GM18861 (cell line): Measurements from ENCODE around the gene HORMAD2.

Experiments used
- ATAC-seq: cut with Tn5 transposase; IDR thresholded peaks from one replicate; pipeline ENCODE4 v1.9.1; 2021; ENCODE audit not compliant: unreplicated experiment

The HORMAD2 gene, protein sequence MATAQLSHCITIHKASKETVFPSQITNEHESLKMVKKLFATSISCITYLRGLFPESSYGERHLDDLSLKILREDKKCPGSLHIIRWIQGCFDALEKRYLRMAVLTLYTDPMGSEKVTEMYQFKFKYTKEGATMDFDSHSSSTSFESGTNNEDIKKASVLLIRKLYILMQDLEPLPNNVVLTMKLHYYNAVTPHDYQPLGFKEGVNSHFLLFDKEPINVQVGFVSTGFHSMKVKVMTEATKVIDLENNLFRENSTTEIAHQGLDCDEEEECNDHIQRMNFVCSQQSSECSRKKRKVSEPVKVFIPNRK

DNA sequence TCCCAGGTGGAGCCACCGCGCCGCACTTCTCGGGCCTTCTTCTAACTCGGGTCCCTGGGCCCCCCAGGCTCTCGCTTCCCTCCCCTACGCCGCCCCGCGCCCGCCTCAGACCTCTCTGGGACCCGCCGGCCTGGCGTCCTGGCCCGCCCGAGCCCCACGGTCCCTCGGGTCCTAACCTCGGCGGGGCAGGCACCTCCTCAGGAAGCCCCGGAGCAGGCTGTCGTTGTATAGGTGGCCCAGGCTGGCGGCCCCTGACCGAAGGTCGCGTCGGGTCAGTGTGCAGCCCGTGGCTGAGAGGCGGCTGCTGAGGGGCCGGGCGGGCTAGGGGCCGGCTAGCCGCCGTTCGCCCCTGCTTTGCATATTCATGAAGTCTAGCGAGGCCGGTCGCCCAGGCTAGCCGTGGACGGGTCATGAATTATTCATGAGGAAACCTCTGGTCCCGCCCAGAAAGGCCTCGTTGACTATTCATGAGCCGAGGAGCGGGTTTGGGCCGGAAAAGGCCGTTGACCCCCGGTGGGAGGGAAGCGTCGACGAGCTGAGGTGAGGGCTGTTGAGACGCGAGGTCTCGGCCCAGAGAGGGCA is at the start of gene HORMAD2:
TSS of gene HORMAD2 (plus strand) at position 513 of the 582 bp plus-strand sequence. CDS start 13,489 bp downstream, outside the sequence.
- ATAC-seq, result no peak

DNA sequence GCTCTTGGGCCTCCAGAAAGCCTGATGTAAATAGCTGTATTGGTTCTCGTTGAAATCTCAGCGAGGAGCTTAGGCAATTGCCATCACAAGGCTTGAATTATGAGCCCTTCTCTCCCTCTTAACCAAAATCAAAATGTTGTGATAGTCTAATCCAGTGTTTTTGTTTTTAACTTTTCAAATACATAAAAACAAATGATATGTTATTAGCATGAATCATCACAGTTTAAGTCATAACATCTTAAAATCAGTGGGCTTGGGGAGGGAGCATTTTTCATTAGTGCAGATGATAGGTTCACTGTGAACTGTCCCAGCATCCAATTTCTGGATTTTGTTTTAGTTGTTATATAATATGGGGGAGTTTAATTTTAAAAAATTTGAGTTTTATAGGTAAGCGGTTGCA is 48.9 kb upstream of the HORMAD2 start:
- ATAC-seq, result no peak

DNA sequence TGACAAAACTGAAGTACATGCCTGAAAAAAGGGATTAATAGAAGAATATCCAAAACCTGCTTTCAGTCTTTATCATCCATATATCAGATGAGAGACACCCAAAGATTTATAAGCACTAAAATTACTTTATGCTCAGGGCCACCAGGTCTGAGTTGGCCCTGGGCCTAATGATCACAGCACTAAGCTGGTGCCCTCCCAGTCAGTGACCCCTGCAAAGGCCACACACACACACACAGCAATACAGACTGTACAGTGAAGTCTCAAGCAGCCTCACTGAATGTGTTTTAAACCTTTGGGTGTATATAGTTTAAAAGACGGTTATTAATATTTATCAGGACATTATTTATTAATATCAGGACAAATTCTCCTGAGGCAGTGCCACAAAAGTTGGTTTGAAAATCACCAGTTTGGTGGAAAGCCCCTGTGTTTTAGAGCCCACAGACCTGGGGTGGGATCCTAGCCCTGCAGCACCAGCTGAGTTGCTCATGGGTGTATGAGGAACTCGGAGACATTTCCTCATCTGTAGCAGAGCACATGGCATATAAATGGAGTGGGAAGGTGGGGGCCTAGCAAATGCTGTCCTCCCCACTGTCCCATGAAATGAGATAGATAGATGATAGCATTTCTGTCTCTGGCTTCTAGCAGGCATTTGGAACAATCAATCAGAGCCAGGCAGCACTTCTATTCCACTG is 48.4 kb upstream of the HORMAD2 start:
- no peak for ATAC-seq

DNA sequence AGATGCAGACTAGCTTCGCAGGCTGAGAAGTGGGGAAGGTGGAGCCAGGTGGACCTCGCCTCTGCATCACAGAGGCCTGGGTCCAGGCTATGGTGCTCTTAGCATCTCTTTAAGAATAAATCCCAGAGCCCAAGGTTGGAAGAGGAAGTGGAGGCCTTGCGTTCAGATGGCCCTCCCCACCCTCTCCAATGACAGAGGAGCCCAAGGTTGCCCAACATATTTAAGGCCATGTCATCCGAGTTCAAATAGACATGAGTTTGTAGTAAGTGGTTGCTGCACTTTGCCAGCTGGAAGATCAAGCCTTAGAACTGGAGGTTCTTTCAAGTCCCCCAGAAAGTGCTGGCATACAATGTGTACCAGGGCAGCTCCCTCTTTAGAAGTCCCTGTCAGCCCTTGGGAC is 47.1 kb upstream of the HORMAD2 start:
- ATAC-seq, result no peak

DNA sequence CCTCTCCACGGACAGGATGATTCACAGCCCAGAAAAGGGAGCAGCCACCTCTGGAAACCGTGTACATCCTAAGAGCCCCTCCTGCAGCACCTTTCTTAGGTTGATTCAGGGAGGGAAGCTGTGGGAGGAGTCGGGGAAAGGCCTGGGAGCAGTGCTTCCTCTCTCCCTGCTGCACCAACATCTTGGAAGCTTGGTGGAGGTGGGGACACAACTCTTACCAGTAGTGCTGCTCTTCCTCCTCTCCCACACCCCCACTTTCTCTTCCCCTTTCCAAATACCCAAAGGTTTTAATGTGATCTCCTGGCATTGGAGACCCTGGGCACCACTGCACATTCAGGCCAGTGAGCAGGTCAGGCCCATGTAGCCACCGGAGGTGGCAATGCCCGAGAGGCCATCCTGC is 46.4 kb upstream of the HORMAD2 start:
- ATAC-seq, result no peak

DNA sequence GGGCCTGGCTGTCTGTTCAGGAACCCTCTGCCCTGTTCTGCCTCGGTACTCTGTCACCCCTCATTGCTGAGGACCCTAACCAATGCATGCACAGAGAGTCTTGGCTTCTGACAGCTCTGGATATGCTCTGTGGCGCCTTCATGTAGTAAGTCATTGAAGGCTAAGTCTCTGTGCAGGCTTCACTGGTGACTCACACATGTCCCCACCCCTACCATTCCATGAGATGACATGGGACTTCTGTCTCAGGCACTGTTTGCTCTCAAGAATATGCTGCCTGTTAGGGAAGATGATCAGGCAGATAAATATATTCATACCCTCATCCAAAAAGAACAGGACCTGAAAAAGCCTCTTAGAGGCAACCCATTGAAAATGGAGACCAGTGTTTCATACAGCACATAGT is 43.6 kb upstream of the HORMAD2 start:
- ATAC-seq, result no peak

DNA sequence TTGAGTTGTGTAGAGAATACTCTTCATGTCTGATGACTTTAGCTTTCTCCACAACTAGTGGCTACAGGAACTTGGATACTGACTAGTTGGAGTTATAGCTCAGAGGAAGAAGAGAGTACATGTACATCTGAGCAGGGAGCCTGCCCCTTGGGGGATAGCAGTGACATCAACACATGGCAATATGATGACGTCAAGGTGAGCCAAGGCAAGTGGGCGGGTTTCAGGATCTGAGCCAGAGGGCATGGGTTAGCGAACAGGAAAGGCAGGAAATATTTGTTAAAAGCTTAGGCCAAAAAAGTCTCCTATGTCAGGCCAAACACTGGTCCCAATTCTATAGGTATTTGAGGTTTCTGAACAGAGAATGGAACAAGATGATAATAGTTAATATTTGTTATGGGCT is 42.0 kb upstream of the HORMAD2 start:
- ATAC-seq, result no peak

DNA sequence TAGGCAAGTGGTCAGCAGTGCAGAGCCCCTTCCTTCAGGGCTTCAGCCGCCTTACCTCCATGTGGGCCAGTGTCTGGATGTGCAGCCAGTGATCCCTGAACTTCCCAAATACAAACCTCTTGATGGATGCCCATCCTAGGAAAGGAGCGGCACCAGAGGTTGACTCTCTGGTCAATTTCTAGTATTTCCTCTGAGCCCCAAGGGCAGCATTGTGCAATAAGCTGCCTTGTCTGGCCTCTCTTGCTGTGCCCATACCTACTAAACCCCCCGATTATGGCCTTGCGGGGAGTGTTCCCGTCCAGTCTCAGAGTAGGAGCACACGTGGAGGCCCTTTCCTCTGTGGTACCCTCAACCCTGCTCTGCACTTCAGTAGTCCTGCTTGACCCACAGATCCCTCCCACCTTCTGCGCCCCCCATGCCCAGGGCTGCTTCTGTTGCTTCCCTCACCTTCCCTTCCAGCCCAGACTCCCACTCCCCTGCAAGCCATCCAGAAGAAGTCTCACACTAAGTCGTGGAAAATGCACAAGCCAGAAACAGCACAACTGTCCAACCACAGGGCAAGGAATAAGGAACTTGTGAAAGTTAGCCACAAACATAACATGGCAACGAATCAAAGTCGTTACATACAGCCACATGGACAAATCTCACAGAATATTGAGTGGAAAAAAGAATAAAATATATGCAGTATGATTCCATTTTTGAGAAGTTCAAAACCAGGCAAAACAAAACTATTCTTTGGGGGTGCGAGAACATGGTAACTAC is 39.6 kb upstream of the HORMAD2 start:
- no peak for ATAC-seq

DNA sequence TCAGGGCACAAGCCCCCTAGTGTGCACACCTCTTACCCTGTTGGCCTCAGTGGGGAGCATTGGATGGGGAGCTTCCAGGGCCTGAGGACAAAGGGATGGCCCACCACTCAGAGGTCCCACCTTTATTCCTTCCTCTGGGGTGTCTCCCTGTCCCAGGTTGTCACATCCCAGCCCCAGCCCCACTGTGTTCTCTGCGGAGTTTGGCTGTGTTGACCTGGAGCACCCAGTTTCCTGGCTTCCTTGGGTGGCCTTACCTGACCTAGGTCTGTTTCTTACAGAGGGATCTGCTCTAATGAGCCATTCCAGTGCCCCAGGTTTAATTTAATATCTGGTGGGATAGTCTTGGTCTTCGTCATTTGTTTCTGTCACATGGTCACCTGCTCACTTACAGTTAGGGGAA is 38.8 kb upstream of the HORMAD2 start:
- ATAC-seq, result no peak

DNA sequence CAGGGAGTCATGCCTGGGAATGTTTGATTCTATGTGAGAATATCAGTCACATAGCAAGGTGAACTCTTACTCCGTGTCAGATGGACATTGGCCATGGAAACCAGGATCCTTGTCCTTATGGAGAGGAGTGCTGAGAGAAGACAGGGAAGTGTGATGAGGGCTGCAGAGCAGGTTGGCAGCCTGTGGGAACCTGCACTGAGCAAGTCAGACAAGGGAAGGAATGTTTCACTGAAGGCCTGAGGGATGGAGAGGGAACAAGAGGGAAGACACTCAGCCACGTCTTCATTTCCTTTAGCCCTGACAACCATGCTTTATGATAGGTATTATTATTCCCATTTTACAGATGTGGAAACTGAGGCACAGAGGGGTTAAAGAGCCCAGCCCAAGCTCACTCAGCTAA is 38.4 kb upstream of the HORMAD2 start:
- ATAC-seq, result no peak

DNA sequence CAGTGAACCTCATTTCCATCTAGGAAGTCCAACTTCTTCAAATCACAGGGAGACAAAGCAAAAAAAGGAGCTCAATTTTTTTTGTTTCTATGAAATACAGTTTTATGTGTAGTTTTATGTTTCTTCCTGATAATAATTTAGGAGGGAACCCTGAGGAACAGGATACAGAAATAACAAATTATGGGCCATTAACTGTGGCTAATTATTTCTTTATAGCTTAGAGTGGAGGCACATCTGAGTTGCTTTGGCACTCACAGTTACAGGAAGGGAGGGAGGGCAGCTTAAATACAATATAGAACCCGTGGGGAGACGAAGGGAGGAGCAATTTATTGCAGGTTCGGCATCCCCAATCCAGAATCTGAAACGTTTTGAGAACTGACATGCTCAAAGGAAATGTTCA is 37.1 kb upstream of the HORMAD2 start:
- ATAC-seq, result no peak

DNA sequence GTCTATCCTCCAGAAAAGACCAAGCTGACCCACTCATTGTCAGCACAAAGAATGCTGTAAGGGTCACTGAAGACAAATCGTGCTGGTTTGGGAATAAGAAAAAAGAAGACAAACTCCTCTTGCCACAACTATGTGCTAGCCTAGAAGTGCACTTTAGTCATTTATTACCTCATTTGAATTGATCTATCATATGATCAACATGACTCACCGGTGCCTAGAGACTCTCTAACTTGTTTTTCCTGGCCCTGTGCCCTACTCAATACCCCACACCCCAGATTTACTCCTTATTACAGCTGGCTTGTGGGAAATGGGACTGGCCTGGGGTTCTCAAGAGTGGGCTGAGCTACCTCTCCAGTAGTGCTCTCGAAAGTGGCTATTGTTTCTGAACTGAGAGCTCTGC is 35.9 kb upstream of the HORMAD2 start:
- no peak for ATAC-seq

DNA sequence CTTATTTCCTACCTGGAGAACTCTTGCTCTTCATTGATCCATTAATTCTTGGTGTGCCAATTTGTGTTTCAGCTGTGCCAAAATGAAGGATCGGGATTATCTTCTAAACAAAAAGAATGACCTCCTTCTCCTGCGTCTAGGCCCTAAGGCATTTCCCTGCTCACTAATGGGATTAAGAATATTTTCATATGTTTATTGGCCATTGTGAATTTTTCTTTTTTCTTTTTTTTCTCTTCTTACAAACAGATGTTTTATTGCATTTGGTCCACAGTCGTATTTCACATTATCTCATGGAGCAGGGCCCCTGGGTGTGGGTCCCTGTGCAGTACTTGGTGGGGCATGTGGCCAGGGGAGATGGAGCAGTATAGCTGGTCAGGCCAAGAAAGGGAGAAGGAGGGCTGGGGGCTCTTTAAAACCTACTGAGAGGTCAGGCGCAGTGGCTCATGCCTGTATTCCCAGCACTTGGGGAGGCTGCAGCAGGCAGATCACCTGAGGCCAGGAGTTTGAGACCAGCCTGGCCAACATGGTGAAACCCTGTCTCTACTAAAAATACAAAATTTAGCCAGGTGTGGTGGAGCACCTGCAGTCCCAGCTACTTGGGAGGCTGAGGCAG is 35.3 kb upstream of the HORMAD2 start:
- ATAC-seq, result no peak

DNA sequence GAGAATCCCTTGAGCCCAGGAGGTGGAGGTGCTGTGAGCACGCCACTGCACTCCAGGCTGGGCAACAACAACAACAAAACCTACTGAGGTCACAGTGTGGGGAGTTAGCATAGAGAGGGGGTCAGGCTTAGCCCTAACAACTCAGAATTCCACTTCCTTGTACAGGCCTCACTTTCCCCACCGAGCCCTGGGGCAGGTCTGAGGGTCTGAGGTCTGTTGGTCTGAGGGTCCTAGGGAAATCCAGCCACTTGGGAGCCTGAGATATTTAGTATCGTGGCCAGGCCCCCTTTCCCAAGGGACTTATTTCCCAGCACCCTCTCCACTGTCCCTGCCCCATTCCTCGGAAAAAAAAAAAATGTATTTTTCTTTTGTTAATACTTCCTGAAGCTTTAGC is 34.8 kb upstream of the HORMAD2 start:
- ATAC-seq, result no peak

DNA sequence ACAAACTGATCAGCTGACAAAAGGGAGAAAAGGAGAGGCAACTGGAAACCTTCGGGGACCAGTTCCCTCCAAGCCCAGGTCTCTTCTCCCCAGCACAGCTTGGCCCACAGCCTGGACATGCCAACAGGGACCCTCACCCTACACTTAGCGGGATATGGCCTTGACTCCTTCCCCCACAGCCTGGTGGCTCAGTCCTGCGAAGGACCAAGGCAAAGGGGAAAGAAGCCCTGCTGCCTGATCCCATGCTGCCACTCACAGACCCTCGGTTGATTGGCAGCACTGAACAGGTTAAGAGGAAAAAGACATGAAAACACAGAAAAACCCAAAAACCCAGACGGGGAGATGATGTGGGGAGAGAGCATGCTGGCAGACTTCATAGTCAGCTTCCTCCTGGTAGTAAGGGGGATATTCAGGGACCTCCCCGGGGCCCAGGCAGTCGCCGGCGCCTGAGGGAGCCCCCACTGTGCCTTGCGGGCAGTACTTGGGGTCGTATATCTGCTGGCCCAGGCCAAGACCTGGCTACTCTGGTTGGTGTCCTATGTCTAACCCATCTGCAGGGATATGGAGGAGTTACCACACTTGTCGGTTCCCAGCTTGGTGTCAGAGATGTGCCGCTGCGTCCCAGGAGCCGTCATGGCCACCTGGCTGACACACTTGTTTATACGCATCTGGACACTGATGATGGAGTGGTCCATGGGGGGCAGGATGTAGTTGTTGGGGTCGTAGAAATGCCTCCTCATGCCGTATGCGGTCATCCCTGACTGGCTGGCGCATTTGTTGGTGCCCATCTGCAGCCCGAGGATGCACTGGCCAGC is 34.2 kb upstream of the HORMAD2 start:
- no peak for ATAC-seq

DNA sequence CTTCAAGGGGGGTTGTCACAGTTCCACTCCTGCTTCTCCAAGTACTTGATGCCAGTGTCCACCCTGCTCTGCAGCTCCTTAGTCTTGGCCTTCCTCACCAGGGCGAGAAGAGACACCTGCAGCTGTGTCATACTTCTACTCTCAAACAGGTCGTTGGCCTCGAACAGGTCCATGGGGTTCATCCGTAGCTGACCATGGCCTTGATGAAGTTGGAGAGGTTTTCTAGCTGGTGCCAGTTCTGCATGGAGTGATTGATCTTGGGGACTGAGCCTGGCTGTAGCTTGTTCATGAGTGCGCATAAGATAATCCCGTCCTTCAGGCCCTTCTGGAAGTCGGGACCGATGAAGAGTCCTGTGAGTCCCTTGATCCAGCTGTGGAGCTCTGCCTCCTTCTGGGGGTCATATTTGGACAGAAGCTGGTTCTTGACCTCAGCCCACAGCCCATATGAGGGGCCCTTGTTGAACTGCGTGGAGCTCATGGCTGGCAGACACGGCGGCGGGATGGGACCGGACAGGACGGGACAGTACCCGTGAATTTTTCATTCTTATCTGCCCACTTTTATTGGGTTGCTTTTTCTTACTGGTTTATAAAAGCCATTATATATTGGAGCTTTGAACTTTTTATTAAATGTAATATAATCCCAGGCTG is 33.4 kb upstream of the HORMAD2 start:
- ATAC-seq, result no peak

DNA sequence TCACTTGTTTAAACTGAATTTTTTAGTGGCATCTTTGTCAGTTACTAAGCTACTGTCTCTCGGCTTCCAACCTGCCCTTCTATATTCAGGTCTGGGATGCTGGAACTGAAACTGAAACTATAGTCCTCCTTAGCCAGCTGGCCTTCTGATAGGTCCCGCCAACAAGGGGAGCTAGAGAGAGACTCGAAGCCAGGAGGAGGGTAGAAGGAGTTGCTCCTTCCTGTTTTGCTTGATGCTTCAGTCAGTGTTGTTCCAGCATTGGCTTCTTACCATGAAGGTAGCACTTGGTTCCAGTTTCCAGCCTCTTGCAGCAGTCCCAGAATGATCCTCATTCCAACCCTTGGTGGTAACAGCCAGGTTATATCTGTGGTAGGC is 32.9 kb upstream of the HORMAD2 start:
- ATAC-seq, result no peak

DNA sequence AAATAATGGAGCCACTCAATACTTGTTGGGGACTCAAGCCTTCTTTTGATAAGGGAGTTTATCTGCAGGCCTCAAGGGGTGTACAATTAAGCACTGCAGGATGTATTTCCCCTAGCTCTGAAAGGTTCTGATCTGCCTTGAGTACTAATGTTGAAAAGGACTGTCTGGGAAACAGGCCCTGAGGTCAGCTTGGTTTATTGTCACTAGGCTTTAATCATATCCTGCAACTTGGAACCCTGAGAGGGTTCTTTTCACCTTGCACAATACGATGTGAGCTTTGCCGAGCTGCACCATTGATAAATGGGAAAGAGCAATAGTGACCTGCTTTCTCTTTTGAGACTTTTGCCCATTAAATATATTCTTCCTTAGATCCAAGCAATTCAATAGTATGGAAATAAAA is 31.6 kb upstream of the HORMAD2 start:
- ATAC-seq, result no peak

DNA sequence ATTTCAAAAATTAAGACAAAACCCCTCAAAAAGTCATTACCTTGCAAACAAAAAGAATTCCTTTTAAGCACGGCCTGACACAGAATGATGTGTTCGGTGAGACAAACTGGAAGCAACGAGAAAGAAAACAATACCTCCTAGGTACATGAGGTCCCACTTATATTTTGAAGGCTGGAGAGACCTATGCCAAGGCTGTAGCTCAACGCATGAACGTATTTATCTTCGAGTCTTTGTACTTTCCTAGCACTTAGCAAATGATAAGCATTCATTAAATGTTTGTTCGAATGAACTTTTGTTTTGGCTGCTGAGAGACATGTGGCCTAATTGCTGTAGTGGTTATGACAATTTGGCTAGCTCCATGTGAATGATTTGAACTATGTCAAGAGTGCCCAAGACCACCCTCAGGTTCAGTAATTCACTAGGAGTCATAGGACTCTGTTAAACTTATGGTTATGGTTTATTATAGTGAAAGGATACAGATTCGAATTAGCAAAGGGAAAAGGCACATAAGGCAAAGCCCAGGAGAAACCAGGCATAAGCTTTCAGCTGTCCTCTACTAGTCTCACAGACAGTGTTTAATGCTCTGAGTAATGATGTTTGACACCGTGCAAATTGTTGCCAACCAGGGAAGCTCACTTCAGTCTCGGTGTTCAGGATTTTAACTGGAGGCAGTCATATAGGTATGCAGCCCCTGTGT is 26.0 kb upstream of the HORMAD2 start:
- no peak for ATAC-seq

DNA sequence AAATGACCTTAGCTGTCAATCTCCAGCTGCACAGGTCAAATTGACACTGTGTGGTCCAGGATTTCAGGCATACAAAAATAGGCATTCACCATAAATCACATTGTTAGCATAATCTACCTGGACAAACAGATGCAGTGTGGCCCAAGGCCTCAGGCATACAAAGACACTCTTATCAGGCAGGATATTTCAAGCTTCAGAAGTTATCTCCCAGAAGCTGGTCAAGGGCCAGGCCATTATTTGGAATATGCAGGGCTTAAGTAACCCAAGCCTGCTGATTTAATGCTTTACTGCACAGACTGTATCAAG is 25.5 kb upstream of the HORMAD2 start:
- ATAC-seq, result no peak
